GM19240 (cell line): Measurements from ENCODE around the gene AZGP1.
"Not testable (repeated sequence)": the region's sequence is repeated elsewhere in the genome, so short reads cannot be mapped to it uniquely, and the experiment has no call there.

Experiments
- DNase-seq: peaks from one replicate; pipeline ENCODE4 v3.0.0; 2011; ENCODE audit warnings: low spot score; ENCODE audit not compliant: insufficient read length

AZGP1 gene

GRCh38 chr7:99952649-99953048 is 23.2 kb downstream of the AZGP1 start:
- not testable (repeated sequence) for DNase-seq

GRCh38 chr7:99950819-99951218 is 25.0 kb downstream of the AZGP1 start:
- DNase-seq, result not testable (repeated sequence)

GRCh38 chr7:99949645-99950228 is 26.1 kb downstream of the AZGP1 start:
- DNase-seq, result no peak

- no peak for DNase-seq
Observed at GRCh38 chr7:99947608-99948007, 28.2 kb downstream of the AZGP1 start.

GRCh38 chr7:99944497-99945070 is 31.2 kb downstream of the AZGP1 start:
- no peak for DNase-seq

GRCh38 chr7:99943641-99944496 is 32.0 kb downstream of the AZGP1 start:
- no peak for DNase-seq

GRCh38 chr7:99938296-99938695 is 37.5 kb downstream of the AZGP1 start:
- DNase-seq, result no peak

GRCh38 chr7:99935009-99935408 is 40.8 kb downstream of the AZGP1 start:
- not testable (repeated sequence) for DNase-seq

- no peak for DNase-seq
Observed at GRCh38 chr7:99930376-99930775, 45.5 kb downstream of the AZGP1 start.

- DNase-seq, result no peak
Observed at GRCh38 chr7:99929730-99930053, 46.1 kb downstream of the AZGP1 start.

GRCh38 chr7:99928994-99929729 is 46.7 kb downstream of the AZGP1 start, which contains the start of gene GJC3:
TSS of gene GJC3 (minus strand) at chr7:99929620. CDS start at chr7:99929620, 0 bp downstream.
- peak; percentile 19 for DNase-seq

- no peak for DNase-seq
Observed at GRCh38 chr7:99928188-99928587, 47.6 kb downstream of the AZGP1 start.

GRCh38 chr7:99927536-99927935 is 48.3 kb downstream of the AZGP1 start:
- no peak for DNase-seq

GRCh38 chr7:99926321-99926720 is 49.5 kb downstream of the AZGP1 start:
- no peak for DNase-seq

- DNase-seq, result no peak
Observed at GRCh38 chr7:99923200-99923599, 52.6 kb downstream of the AZGP1 start.

- no peak for DNase-seq
Observed at GRCh38 chr7:99920149-99920548, 55.7 kb downstream of the AZGP1 start.

GRCh38 chr7:99919814-99920112 is 56.1 kb downstream of the AZGP1 start:
- DNase-seq, result no peak

GRCh38 chr7:99918959-99919813 is 56.6 kb downstream of the AZGP1 start, which contains the start of gene TRIM4:
TSS of gene TRIM4 (minus strand) at chr7:99919530. CDS start at chr7:99919401, 129 bp downstream.
- DNase-seq, result peak; percentile 91
